ENCODE measurements around the gene DACT2.

The DACT2 gene

GRCh38 chr6:168353041-168353440 lies 33.5 kb upstream of the DACT2 start:
- Histone ChIP-seq H3K4me3 (ENCODE audit: low read depth in 1 of 5, low read length in 5 of 5) (no peak overlapping the region), H3K36me3 (ENCODE audit: control insufficient read depth in 5 of 5, insufficient read depth in 5 of 5, low read length in 5 of 5) (no peaks in the 10 kb centered on the region), H3K9me3 (ENCODE audit: control insufficient read depth in 5 of 5, low read length in 5 of 5) (peaks cover 0 to 8% (median 4%) of the 10 kb centered on the region in 5 donors), H3K4me1 (ENCODE audit: control insufficient read depth in 5 of 5, insufficient read depth in 5 of 5, low read length in 5 of 5) (peaks cover 0 to 5% (median 0%) of the 10 kb centered on the region in 5 donors), H3K27ac (ENCODE audit: low read depth, low read length) (no peak overlapping the region), H3K27me3 (ENCODE audit: control insufficient read depth in 5 of 5, insufficient read depth in 4 of 5, low read length in 5 of 5) (peaks cover 5 to 8% (median 5%) of the 10 kb centered on the region in 5 donors), H3K9ac (ENCODE audit: low read length in 5 of 5) (no peak overlapping the region)

GRCh38 chr6:168352096-168352495 lies 32.5 kb upstream of the DACT2 start:
- H3K4me3 ChIP-seq (ENCODE audit: low read depth in 1 of 5, low read length in 5 of 5) = no peak overlapping the region
- peaks cover 0 to 8% (median 4%) of the 10 kb centered on the region in 5 donors for H3K9me3 ChIP-seq (ENCODE audit: control insufficient read depth in 5 of 5, low read length in 5 of 5)
- peaks cover 5 to 9% (median 5%) of the 10 kb centered on the region in 5 donors for H3K27me3 ChIP-seq (ENCODE audit: control insufficient read depth in 5 of 5, insufficient read depth in 4 of 5, low read length in 5 of 5)
- no peak overlapping the region for H3K9ac ChIP-seq (ENCODE audit: low read length in 5 of 5)
- no peaks in the 10 kb centered on the region for H3K36me3 ChIP-seq (ENCODE audit: control insufficient read depth in 5 of 5, insufficient read depth in 5 of 5, low read length in 5 of 5)
- peaks cover 0 to 5% (median 0%) of the 10 kb centered on the region in 5 donors for H3K4me1 ChIP-seq (ENCODE audit: control insufficient read depth in 5 of 5, insufficient read depth in 5 of 5, low read length in 5 of 5)
- H3K27ac ChIP-seq (ENCODE audit: low read depth, low read length) = no peak overlapping the region

DNA sequence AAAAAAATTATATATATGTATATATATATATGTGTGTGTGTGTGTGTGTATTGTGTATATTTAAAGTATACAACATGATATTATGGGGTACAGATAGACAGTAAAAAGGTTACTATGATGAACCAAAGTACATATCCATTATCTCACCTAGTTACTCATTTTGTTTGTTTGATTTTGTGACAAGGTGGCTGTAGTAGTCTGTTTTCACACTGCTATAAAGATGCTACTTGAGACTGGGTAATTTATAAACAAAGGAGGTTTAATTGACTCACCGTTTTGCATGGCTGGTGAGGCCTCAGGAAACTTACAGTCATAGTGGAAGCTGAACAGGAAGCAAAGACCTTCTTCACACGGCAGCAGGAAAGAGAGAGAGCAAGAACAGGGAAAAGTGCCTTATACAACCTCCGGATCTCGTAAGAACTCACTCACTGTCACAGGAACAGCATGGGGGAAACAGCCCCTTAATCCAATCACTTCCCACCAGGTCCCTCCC lies 30.2 kb upstream of the DACT2 start:
- Histone ChIP-seq H3K36me3 (ENCODE audit: control insufficient read depth in 5 of 5, insufficient read depth in 5 of 5, low read length in 5 of 5) (no peaks in the 10 kb centered on the region), H3K27me3 (ENCODE audit: control insufficient read depth in 5 of 5, insufficient read depth in 4 of 5, low read length in 5 of 5) (peaks cover 0 to 19% (median 8%) of the 10 kb centered on the region in 5 donors), H3K9me3 (ENCODE audit: control insufficient read depth in 5 of 5, low read length in 5 of 5) (peaks cover 0 to 8% (median 4%) of the 10 kb centered on the region in 5 donors), H3K4me3 (ENCODE audit: low read depth in 1 of 5, low read length in 5 of 5) (no peak overlapping the region), H3K27ac (ENCODE audit: low read depth, low read length) (no peak overlapping the region), H3K9ac (ENCODE audit: low read length in 5 of 5) (no peak overlapping the region), H3K4me1 (ENCODE audit: control insufficient read depth in 5 of 5, insufficient read depth in 5 of 5, low read length in 5 of 5) (no peaks in the 10 kb centered on the region)

DNA sequence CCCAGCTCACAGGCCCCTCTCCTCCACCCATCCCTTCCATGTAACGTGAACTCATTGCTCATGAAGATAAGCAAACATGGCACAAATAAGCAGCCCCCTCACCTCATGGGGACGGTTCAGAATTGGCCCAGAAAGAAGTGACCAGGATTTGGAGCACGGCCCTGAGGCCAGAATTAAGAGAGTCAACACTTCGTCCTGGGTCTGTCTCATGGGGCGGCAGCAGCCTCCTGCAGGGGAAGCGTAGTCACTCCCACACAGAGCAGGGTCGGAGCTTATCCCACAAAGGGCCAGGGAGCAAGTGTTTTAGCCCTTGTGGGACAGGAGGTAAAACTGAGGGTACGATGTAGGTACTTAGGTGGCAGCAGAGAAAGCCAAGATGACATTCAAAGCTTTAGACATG lies 28.6 kb upstream of the DACT2 start:
- peaks cover 0 to 8% (median 4%) of the 10 kb centered on the region in 5 donors for H3K9me3 ChIP-seq (ENCODE audit: control insufficient read depth in 5 of 5, low read length in 5 of 5)
- peaks cover 4 to 28% (median 16%) of the 10 kb centered on the region in 5 donors for H3K27me3 ChIP-seq (ENCODE audit: control insufficient read depth in 5 of 5, insufficient read depth in 4 of 5, low read length in 5 of 5)
- no peak overlapping the region for H3K27ac ChIP-seq (ENCODE audit: low read depth, low read length)
- no peaks in the 10 kb centered on the region for H3K36me3 ChIP-seq (ENCODE audit: control insufficient read depth in 5 of 5, insufficient read depth in 5 of 5, low read length in 5 of 5)
- H3K4me1 ChIP-seq (ENCODE audit: control insufficient read depth in 5 of 5, insufficient read depth in 5 of 5, low read length in 5 of 5) = no peaks in the 10 kb centered on the region
- no peak overlapping the region for H3K9ac ChIP-seq (ENCODE audit: low read length in 5 of 5)
- H3K4me3 ChIP-seq (ENCODE audit: low read depth in 1 of 5, low read length in 5 of 5) = no peak overlapping the region

DNA sequence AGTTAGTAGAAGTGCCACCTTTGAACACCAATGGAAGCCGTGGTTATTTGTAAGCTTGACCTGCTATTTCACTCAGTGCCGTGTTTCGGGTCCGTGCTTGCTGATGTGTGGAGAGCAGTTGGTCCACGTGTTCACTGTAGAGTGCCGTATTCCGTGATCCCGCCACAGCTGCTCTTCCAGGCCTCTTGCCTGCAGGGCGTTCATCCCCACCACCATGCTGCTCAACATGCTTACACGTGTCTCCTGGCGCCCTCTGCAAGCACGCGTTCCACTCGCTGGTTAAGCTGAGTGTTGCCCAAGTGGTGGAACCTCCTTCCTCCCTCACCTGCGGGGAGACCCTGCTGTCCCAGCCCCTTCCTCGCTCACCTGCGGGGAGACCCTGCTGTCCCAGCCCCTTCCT lies 28.0 kb upstream of the DACT2 start:
- Histone ChIP-seq H3K27ac (ENCODE audit: low read depth, low read length) (no peak overlapping the region), H3K4me3 (ENCODE audit: low read depth in 1 of 5, low read length in 5 of 5) (no peak overlapping the region), H3K9ac (ENCODE audit: low read length in 5 of 5) (no peak overlapping the region), H3K36me3 (ENCODE audit: control insufficient read depth in 5 of 5, insufficient read depth in 5 of 5, low read length in 5 of 5) (no peaks in the 10 kb centered on the region), H3K4me1 (ENCODE audit: control insufficient read depth in 5 of 5, insufficient read depth in 5 of 5, low read length in 5 of 5) (no peaks in the 10 kb centered on the region), H3K9me3 (ENCODE audit: control insufficient read depth in 5 of 5, low read length in 5 of 5) (peaks cover 0 to 6% (median 4%) of the 10 kb centered on the region in 5 donors), H3K27me3 (ENCODE audit: control insufficient read depth in 5 of 5, insufficient read depth in 4 of 5, low read length in 5 of 5) (peaks cover 4 to 28% (median 20%) of the 10 kb centered on the region in 5 donors)

GRCh38 chr6:168347053-168347452 lies 27.5 kb upstream of the DACT2 start:
- Histone ChIP-seq H3K27ac (ENCODE audit: low read depth, low read length) (no peak overlapping the region), H3K9ac (ENCODE audit: low read length in 5 of 5) (no peak overlapping the region), H3K4me1 (ENCODE audit: control insufficient read depth in 5 of 5, insufficient read depth in 5 of 5, low read length in 5 of 5) (no peaks in the 10 kb centered on the region), H3K9me3 (ENCODE audit: control insufficient read depth in 5 of 5, low read length in 5 of 5) (peaks cover 0 to 4% (median under 1%) of the 10 kb centered on the region in 5 donors), H3K4me3 (ENCODE audit: low read depth in 1 of 5, low read length in 5 of 5) (no peak overlapping the region), H3K36me3 (ENCODE audit: control insufficient read depth in 5 of 5, insufficient read depth in 5 of 5, low read length in 5 of 5) (no peaks in the 10 kb centered on the region), H3K27me3 (ENCODE audit: control insufficient read depth in 5 of 5, insufficient read depth in 4 of 5, low read length in 5 of 5) (peaks cover 4 to 28% (median 20%) of the 10 kb centered on the region in 5 donors)

DNA sequence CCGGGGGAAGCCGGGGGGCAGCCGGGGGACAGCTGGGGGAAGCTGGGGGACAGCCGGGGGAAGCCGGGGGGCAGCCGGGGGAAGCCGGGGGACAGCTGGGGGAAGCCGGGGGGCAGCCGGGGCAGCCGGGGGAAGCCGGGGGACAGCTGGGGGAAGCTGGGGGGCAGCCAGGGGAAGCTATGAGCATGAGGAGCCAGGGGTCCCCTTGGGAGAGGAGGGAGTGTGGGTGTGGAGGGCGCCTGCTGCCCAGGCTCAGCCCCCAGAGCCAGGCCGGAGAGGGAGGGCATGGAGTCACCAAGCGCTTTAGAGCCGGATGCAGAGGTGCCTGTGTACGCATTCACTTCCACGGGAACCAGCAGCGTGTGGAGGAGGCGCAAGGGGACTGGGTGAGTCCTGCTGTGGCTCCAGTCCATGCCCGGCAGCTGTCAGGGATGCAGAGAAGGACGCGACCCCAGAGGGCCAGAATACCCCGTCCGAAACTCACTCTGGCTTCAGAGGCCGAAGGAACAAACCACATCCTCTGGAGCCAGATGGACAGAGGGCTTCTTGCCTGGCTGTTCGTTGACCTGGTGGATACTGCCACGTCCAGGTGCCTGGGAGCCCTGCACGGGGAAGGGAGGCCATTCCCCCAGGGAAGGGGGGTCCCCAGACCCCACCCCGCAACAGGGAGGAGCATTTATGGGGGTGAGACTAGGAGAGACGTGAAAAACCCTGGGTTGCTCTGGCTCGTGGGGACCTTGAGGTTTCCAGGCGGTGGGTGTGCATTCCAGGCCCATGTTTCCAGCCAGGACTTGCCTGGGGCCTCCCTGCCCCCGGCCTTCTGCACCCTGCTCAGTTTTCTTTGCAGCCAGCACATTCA lies 26.5 kb upstream of the DACT2 start:
- Histone ChIP-seq H3K9me3 (ENCODE audit: control insufficient read depth in 5 of 5, low read length in 5 of 5) (no peaks in the 10 kb centered on the region), H3K27me3 (ENCODE audit: control insufficient read depth in 5 of 5, insufficient read depth in 4 of 5, low read length in 5 of 5) (peaks cover 4 to 28% (median 20%) of the 10 kb centered on the region in 5 donors), H3K4me3 (ENCODE audit: low read depth in 1 of 5, low read length in 5 of 5) (no peak overlapping the region)

DNA sequence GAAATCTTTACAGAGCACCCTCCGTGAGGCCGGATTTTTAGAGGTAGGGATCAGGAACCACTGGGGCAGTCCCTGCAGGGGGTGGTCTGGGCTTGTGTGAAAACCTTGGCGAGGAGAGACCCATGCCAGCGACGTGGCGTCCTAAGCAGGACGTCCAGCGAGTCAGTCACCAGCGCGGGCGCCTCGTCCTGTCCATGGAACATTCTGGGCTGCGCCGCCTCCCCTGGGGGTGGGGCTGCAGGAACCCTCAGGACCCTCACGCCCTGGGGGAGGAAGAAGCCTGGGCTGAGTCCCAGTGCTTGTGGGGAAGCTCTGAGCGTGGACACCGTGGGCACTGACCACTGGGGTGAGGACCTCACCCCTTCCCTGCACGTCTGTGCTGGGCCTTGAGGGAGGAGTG lies 25.7 kb upstream of the DACT2 start:
- no peaks in the 10 kb centered on the region for H3K4me1 ChIP-seq (ENCODE audit: control insufficient read depth in 5 of 5, insufficient read depth in 5 of 5, low read length in 5 of 5)
- H3K36me3 ChIP-seq (ENCODE audit: control insufficient read depth in 5 of 5, insufficient read depth in 5 of 5, low read length in 5 of 5) = no peaks in the 10 kb centered on the region
- no peak overlapping the region for H3K4me3 ChIP-seq (ENCODE audit: low read depth in 1 of 5, low read length in 5 of 5)
- H3K9me3 ChIP-seq (ENCODE audit: control insufficient read depth in 5 of 5, low read length in 5 of 5) = no peaks in the 10 kb centered on the region
- H3K9ac ChIP-seq (ENCODE audit: low read length in 5 of 5) = no peak overlapping the region
- H3K27me3 ChIP-seq (ENCODE audit: control insufficient read depth in 5 of 5, insufficient read depth in 4 of 5, low read length in 5 of 5) = peaks cover 4 to 28% (median 20%) of the 10 kb centered on the region in 5 donors
- H3K27ac ChIP-seq (ENCODE audit: low read depth, low read length) = no peak overlapping the region

More for the DNA sequence above, 26.5 kb upstream of the DACT2 start:
- Histone ChIP-seq H3K36me3 (ENCODE audit: control insufficient read depth in 5 of 5, insufficient read depth in 5 of 5, low read length in 5 of 5) (no peaks in the 10 kb centered on the region), H3K4me1 (ENCODE audit: control insufficient read depth in 5 of 5, insufficient read depth in 5 of 5, low read length in 5 of 5) (no peaks in the 10 kb centered on the region), H3K9ac (ENCODE audit: low read length in 5 of 5) (no peak overlapping the region), H3K27ac (ENCODE audit: low read depth, low read length) (no peak overlapping the region)

GRCh38 chr6:168344338-168344737 lies 24.8 kb upstream of the DACT2 start:
- Histone ChIP-seq H3K36me3 (ENCODE audit: control insufficient read depth in 5 of 5, insufficient read depth in 5 of 5, low read length in 5 of 5) (no peaks in the 10 kb centered on the region), H3K9ac (ENCODE audit: low read length in 5 of 5) (no peak overlapping the region), H3K9me3 (ENCODE audit: control insufficient read depth in 5 of 5, low read length in 5 of 5) (no peaks in the 10 kb centered on the region), H3K27me3 (ENCODE audit: control insufficient read depth in 5 of 5, insufficient read depth in 4 of 5, low read length in 5 of 5) (peaks cover 4 to 28% (median 20%) of the 10 kb centered on the region in 5 donors), H3K4me1 (ENCODE audit: control insufficient read depth in 5 of 5, insufficient read depth in 5 of 5, low read length in 5 of 5) (no peaks in the 10 kb centered on the region), H3K4me3 (ENCODE audit: low read depth in 1 of 5, low read length in 5 of 5) (no peak overlapping the region), H3K27ac (ENCODE audit: low read depth, low read length) (no peak overlapping the region)

Data from subcutaneous abdominal adipose tissue (tissue), 5 donors.